ENCODE measurements around the gene VSX2. TPM values are rescaled to one million over a fixed set of nuclear protein-coding genes. Genes with fewer than 3 reads are reported as not detected.
A peak's percentile ranks its signal among the peaks of the same experiment; 100 is the strongest.

VSX2 gene
- polyA plus RNA-seq, 2 of the 4 experiments (the other 2 are of a cell fraction) = not detected

DNA sequence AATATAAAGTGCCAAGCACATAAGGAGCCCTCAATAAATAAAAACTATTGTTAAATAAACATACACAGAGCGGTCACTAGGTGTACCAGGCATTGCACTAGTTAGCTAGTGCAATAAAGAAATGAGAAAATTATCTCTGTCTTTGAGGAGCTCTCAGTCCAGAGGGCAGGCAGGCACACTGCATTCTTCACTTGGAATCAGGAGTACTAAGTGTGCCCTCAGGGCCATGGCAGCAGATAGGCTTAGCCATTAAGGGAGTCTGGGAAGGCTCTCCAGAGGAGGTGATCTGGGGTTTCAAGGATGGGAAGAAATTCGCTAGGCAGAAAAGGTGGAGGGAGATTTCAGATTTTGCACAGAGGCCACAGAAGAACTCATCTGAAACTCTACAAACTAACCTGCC is 54.4 kb downstream of the VSX2 start:
- Histone ChIP-seq H3K4me3 (no peak overlapping the region), H3K27ac (no peak overlapping the region), H3K9me3 (no peaks in the 10 kb centered on the region), H3K4me1 (no peaks in the 10 kb centered on the region), H3K4me2 (no peak overlapping the region)
- no peak for DNase-seq (ENCODE audit: low read depth in 1 of 2, low spot score in 1 of 2)
- FAIRE-seq = no peak
- ATAC-seq = no peak
- ChIA-PET CTCF (interaction anchor here (0.5 to 5.8 kb wide), 18 partner anchors 9 to 186 kb away, joined by 3 to 43 read pairs (median 4); partner anchors contain the start of gene ABCD4), POLR2A (no interaction called here)
- WGBS (ENCODE audit: missing lambda C conversion rate) = 96% methylated on average over 2 of the region's 2 CpGs
- TF ChIP-seq RCOR1 (IDR thresholded peaks at IDR 0.05; ENCODE audit: low read depth, low read length) (no peak), NR3C1 (IDR thresholded peaks at IDR 0.05) (no peak), POLR2AphosphoS2 (conservative IDR thresholded peaks at IDR 0.05; ENCODE audit: low read length) (no peak), HOXB5 (CRISPR knock-in tag; IDR thresholded peaks at IDR 0.05) (no peak), MAFK (IDR thresholded peaks at IDR 0.05; ENCODE audit: partially characterized antibody) (no peak), EHF (CRISPR knock-in tag; IDR thresholded peaks at IDR 0.05) (no peak), RNF2 (IDR thresholded peaks at IDR 0.05; ENCODE audit: borderline replicate concordance, low read depth) (no peak), RAD21 (conservative IDR thresholded peaks at IDR 0.05 in 1 of 2, IDR thresholded peaks at IDR 0.05 in 1 of 2) (no peak)
- TF ChIP-seq, protein P1, sequence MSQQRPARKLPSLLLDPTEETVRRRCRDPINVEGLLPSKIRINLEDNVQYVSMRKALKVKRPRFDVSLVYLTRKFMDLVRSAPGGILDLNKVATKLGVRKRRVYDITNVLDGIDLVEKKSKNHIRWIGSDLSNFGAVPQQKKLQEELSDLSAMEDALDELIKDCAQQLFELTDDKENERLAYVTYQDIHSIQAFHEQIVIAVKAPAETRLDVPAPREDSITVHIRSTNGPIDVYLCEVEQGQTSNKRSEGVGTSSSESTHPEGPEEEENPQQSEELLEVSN (IDR thresholded peaks at IDR 0.05; ENCODE audit: borderline replicate concordance, low read depth) = no peak
- TF ChIP-seq, protein P2, sequence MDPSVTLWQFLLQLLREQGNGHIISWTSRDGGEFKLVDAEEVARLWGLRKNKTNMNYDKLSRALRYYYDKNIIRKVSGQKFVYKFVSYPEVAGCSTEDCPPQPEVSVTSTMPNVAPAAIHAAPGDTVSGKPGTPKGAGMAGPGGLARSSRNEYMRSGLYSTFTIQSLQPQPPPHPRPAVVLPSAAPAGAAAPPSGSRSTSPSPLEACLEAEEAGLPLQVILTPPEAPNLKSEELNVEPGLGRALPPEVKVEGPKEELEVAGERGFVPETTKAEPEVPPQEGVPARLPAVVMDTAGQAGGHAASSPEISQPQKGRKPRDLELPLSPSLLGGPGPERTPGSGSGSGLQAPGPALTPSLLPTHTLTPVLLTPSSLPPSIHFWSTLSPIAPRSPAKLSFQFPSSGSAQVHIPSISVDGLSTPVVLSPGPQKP (IDR thresholded peaks at IDR 0.05; ENCODE audit: low read depth, low read length) = no peak

DNA sequence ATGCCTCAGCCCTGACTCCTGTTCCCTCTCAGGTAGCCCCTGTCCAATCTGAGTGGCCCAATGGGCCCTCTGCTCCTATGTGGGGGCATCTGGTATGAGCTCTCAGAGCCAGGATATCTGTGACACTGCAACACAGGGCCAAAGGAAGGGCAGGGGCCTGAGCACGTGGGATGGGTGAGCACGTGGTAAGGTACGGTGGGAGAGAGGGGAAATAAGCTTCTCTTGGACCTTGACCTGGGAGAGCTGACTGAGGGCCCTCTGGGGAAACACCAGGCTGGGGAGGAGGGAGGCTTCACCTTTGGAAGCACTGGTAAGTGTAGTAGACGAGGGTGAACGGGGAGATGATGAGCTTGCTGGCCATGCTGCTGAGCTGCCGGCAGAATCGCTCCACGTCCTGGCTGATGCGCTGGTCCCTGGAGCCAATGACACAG is 56.8 kb downstream of the VSX2 start:
- ATAC-seq = no peak
- ChIA-PET CTCF (interaction anchor here (0.7 to 5.8 kb wide), 8 partner anchors 11 to 185 kb away, joined by 3 to 43 read pairs (median 10); no protein-coding TSS in a partner anchor), POLR2A (no interaction called here)
- no peak for TF ChIP-seq KDM5A (IDR thresholded peaks at IDR 0.05)
- TF ChIP-seq CEBPB (IDR thresholded peaks at IDR 0.05) = no peak
- no peak for TF ChIP-seq MAFK (IDR thresholded peaks at IDR 0.05; ENCODE audit: partially characterized antibody)
- no peak for TF ChIP-seq RAD21 (conservative IDR thresholded peaks at IDR 0.05 in 1 of 2, IDR thresholded peaks at IDR 0.05 in 1 of 2)
- no peak for TF ChIP-seq FOSB (CRISPR knock-in tag; IDR thresholded peaks at IDR 0.05)
- TF ChIP-seq CHD2 (IDR thresholded peaks at IDR 0.05; ENCODE audit: low read length, partially characterized antibody) = no peak
- no peak for TF ChIP-seq USF2 (IDR thresholded peaks at IDR 0.05)
- TF ChIP-seq, protein P1 (IDR thresholded peaks at IDR 0.05; ENCODE audit: borderline replicate concordance, low read depth) = no peak
- no peak for TF ChIP-seq EHF (CRISPR knock-in tag; IDR thresholded peaks at IDR 0.05)
- no peak for TF ChIP-seq HES2 (IDR thresholded peaks at IDR 0.05)
- no peak for TF ChIP-seq NPAS2 (CRISPR knock-in tag; IDR thresholded peaks at IDR 0.05; ENCODE audit: borderline replicate concordance)
- H3K27ac ChIP-seq = no peak overlapping the region
- no peak for DNase-seq (ENCODE audit: low read depth in 1 of 2, low spot score in 1 of 2)
- no peaks in the 10 kb centered on the region for H3K9me3 ChIP-seq
- no peak for FAIRE-seq
- WGBS (ENCODE audit: missing lambda C conversion rate) = 93% methylated on average over 9 of the region's 9 CpGs
- no peak overlapping the region for H3K4me3 ChIP-seq
- H3K4me2 ChIP-seq = no peak overlapping the region
- no peaks in the 10 kb centered on the region; the same call in 2 of the 3 replicates for H3K4me1 ChIP-seq

- DNase-seq (ENCODE audit: low read depth in 1 of 2, low spot score in 1 of 2) (no peak), FAIRE-seq (no peak)
- POLR2A ChIA-PET = no interaction called here
These were observed 58.7 kb downstream of the VSX2 start for GRCh38 chr14:74297986-74298385.

More at GRCh38 chr14:74297986-74298385, 58.7 kb downstream of the VSX2 start:
- WGBS (ENCODE audit: missing lambda C conversion rate) = 92% methylated on average over 10 of the region's 10 CpGs
- TF ChIP-seq MAZ (IDR thresholded peaks at IDR 0.05; ENCODE audit: borderline replicate concordance, low read depth, low read length) (no peak), MAFK (IDR thresholded peaks at IDR 0.05; ENCODE audit: partially characterized antibody) (peak; percentile 38), NR3C1 (IDR thresholded peaks at IDR 0.05) (no peak)
- H3K4me2 ChIP-seq = no peak overlapping the region
- peaks cover 2% of the 10 kb centered on the region; the same call in 1 of the 3 replicates for H3K4me1 ChIP-seq
- no peak overlapping the region for H3K4me3 ChIP-seq
- no peaks in the 10 kb centered on the region for H3K9me3 ChIP-seq
- no peak overlapping the region for H3K27ac ChIP-seq
- ATAC-seq = no peak
- CTCF ChIA-PET = interaction anchor here (1.4 to 5.8 kb wide), 6 partner anchors 11 to 187 kb away, joined by 4 to 41 read pairs (median 6); no protein-coding TSS in a partner anchor

All from A549 (cell line).